ENCODE results near the gene ASB18. TPM values are rescaled to one million over a fixed set of nuclear protein-coding genes. Genes with fewer than 3 reads are reported as not detected.
A peak's percentile ranks its signal among the peaks of the same experiment; 100 is the strongest.

Gene ASB18
- total RNA-seq, 1 experiment from 2014 or later, result not detected

DNA sequence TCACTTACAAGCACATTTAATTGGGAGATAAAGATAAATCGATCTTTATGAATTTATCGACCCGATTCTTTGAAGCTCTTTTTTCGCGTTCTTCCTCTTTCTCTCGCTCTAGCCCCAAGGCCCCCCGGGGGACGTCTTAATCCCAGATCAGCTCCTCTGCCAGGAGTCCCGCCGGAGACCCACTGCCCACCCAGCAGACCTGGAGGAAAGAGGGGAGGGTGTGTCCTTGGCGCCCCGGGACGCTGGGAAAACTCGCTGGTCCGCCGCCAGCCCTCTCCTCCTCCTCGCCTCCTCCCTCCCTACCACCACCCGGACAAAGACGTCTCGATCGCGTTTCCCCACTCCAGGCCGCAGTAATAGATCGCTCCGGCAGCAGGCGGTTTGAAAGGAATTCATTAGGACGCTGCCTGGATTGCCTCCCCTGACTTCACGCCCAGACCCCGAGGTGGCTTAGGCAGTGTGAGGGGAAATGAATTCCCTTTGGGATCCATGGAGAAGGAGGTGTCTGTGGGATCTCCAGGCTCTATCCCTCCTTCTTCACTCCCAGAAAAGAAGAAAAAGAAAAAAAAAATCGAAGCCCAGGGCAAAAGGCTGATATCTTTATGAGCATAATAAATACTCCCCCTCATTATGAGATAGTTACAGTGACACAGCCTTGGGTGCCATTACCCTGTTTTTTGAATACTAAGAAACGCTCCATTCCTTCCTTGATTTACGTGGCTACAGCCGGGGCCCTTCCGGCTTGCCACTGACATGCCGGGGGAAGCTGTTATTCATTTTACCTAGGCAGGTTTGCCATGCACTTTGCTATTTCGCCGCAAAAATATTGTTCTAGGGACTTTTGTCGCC, 94.2 kb downstream of the ASB18 start:
- TF ChIP-seq, protein P1, sequence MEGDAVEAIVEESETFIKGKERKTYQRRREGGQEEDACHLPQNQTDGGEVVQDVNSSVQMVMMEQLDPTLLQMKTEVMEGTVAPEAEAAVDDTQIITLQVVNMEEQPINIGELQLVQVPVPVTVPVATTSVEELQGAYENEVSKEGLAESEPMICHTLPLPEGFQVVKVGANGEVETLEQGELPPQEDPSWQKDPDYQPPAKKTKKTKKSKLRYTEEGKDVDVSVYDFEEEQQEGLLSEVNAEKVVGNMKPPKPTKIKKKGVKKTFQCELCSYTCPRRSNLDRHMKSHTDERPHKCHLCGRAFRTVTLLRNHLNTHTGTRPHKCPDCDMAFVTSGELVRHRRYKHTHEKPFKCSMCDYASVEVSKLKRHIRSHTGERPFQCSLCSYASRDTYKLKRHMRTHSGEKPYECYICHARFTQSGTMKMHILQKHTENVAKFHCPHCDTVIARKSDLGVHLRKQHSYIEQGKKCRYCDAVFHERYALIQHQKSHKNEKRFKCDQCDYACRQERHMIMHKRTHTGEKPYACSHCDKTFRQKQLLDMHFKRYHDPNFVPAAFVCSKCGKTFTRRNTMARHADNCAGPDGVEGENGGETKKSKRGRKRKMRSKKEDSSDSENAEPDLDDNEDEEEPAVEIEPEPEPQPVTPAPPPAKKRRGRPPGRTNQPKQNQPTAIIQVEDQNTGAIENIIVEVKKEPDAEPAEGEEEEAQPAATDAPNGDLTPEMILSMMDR (IDR thresholded peaks at IDR 0.05), result no peak
- TF ChIP-seq, protein P2, sequence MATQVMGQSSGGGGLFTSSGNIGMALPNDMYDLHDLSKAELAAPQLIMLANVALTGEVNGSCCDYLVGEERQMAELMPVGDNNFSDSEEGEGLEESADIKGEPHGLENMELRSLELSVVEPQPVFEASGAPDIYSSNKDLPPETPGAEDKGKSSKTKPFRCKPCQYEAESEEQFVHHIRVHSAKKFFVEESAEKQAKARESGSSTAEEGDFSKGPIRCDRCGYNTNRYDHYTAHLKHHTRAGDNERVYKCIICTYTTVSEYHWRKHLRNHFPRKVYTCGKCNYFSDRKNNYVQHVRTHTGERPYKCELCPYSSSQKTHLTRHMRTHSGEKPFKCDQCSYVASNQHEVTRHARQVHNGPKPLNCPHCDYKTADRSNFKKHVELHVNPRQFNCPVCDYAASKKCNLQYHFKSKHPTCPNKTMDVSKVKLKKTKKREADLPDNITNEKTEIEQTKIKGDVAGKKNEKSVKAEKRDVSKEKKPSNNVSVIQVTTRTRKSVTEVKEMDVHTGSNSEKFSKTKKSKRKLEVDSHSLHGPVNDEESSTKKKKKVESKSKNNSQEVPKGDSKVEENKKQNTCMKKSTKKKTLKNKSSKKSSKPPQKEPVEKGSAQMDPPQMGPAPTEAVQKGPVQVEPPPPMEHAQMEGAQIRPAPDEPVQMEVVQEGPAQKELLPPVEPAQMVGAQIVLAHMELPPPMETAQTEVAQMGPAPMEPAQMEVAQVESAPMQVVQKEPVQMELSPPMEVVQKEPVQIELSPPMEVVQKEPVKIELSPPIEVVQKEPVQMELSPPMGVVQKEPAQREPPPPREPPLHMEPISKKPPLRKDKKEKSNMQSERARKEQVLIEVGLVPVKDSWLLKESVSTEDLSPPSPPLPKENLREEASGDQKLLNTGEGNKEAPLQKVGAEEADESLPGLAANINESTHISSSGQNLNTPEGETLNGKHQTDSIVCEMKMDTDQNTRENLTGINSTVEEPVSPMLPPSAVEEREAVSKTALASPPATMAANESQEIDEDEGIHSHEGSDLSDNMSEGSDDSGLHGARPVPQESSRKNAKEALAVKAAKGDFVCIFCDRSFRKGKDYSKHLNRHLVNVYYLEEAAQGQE (IDR thresholded peaks at IDR 0.05; ENCODE audit: insufficient read depth in 1 of 2, low read depth in 2 of 2, low read length in 1 of 2), result no peak
- TF ChIP-seq SIN3A (IDR thresholded peaks at IDR 0.05; ENCODE audit: borderline replicate concordance, insufficient read depth, low read depth, low read length) (no peak), TCF7L2 (IDR thresholded peaks at IDR 0.05; ENCODE audit: low read depth, low read length) (no peak), POLR2AphosphoS5 (IDR thresholded peaks at IDR 0.05; ENCODE audit: low read depth, low read length) (no peak)
- Histone ChIP-seq H3K36me3 (ENCODE audit: control insufficient read depth, insufficient read depth, low read length) (no peaks in the 10 kb centered on the region), H3K4me1 (ENCODE audit: control insufficient read depth, insufficient read depth, low read length) (peaks cover 14% of the 10 kb centered on the region), H3K4me3 (ENCODE audit: low read depth in 2 of 2, low read length in 2 of 2) (no peak overlapping the region), H3K27me3 (ENCODE audit: control insufficient read depth, insufficient read depth, low read length) (no peaks in the 10 kb centered on the region), H3K9me3 (ENCODE audit: control insufficient read depth, insufficient read depth, low read depth, low read length) (no peaks in the 10 kb centered on the region), H3K27ac (ENCODE audit: low read length) (no peak overlapping the region)
- no TSS peak for BruUV-seq (replicated peaks)
- ATAC-seq (no peak), DNase-seq (ENCODE audit: low read depth, low spot score) (no peak)
- POLR2A ChIA-PET, result no interaction called here
- CTCF ChIA-PET, result interaction anchor here (2.7 kb wide), 1 partner anchor 8 kb away, joined by 10 read pairs; no protein-coding TSS in a partner anchor
- in situ Hi-C loops (cut with HindIII; ENCODE audit: low pct_unique_long_range_greater_than_20kb, low sequenced_read_pairs), result no loop called here
- intact Hi-C loops (cut with micrococcal nuclease; ENCODE audit: unreplicated experiment), result loop anchor here (10.0 kb wide), 1 partner anchor 235 kb away; no protein-coding TSS in a partner anchor

DNA sequence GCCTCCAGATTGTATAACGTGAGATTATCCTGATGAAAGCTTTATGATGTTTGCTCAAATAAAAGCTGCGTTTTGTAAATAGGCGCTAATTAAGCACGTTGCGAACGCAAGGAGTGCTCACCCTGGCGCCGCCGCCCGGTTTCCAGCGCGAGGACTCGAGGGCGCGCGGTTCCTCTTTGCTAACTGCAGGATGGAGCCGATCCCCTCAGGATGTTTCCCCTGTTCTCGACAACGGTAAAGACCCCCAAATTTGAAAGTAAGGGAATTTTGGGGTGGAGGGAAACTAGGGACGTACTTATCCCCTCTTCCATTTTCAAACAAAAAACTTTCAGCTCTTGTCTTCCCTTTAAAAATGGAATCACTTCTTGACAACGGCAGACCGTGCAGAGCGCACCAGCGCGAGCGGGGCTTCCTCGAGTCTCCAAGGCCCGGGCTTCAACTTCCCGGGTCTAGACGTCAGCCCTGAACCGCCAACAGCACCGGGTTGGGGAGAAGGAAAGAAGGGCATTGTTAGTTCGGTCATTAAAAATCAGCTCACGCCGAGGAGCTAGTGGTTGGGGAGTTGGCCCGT, 95.0 kb downstream of the ASB18 start:
- ChIA-PET POLR2A (no interaction called here), CTCF (interaction anchor here (2.7 kb wide), 1 partner anchor 9 kb away, joined by 10 read pairs; no protein-coding TSS in a partner anchor)
- no peak for TF ChIP-seq TCF7L2 (IDR thresholded peaks at IDR 0.05; ENCODE audit: low read depth, low read length)
- TF ChIP-seq POLR2AphosphoS5 (IDR thresholded peaks at IDR 0.05; ENCODE audit: low read depth, low read length), result no peak
- no peak for TF ChIP-seq SIN3A (IDR thresholded peaks at IDR 0.05; ENCODE audit: borderline replicate concordance, insufficient read depth, low read depth, low read length)
- TF ChIP-seq, protein P2 (IDR thresholded peaks at IDR 0.05; ENCODE audit: insufficient read depth in 1 of 2, low read depth in 2 of 2, low read length in 1 of 2), result no peak
- TF ChIP-seq, protein P1 (IDR thresholded peaks at IDR 0.05), result no peak
- DNase-seq (ENCODE audit: low read depth, low spot score), result no peak
- Histone ChIP-seq H3K27me3 (ENCODE audit: control insufficient read depth, insufficient read depth, low read length) (no peaks in the 10 kb centered on the region), H3K36me3 (ENCODE audit: control insufficient read depth, insufficient read depth, low read length) (no peaks in the 10 kb centered on the region), H3K27ac (ENCODE audit: low read length) (no peak overlapping the region), H3K4me3 (ENCODE audit: low read depth in 2 of 2, low read length in 2 of 2) (peak overlapping the region in 1 of 2 experiments; percentile 76; a peak in 2 of 4 replicates), H3K9me3 (ENCODE audit: control insufficient read depth, insufficient read depth, low read depth, low read length) (no peaks in the 10 kb centered on the region), H3K4me1 (ENCODE audit: control insufficient read depth, insufficient read depth, low read length) (peaks cover 9% of the 10 kb centered on the region)
- BruUV-seq (replicated peaks), result TSS peak; percentile 62
- in situ Hi-C loops (cut with HindIII; ENCODE audit: low pct_unique_long_range_greater_than_20kb, low sequenced_read_pairs), result no loop called here
- intact Hi-C loops (cut with micrococcal nuclease; ENCODE audit: unreplicated experiment), result no loop called here
- no peak for ATAC-seq

Measured in Panc1 (cell line).